ENCODE measurements around the gene KCNC1.

GRCh38 chr11:17779861-17780594 lies 45.4 kb downstream of the KCNC1 start:
- TF ChIP-seq POLR2AphosphoS5 (IDR thresholded peaks at IDR 0.05): no peak
- no peak for TF ChIP-seq CTCF (IDR thresholded peaks at IDR 0.05; ENCODE audit: poor library complexity, severe bottlenecking)
- no peak for TF ChIP-seq SMC3 (conservative IDR thresholded peaks at IDR 0.05; ENCODE audit: poor library complexity)
- no peak for TF ChIP-seq TAF1 (IDR thresholded peaks at IDR 0.05; ENCODE audit: low read depth)
